ENCODE data around the gene PARVA. TPM values are rescaled to one million over a fixed set of nuclear protein-coding genes. Genes with fewer than 3 reads are reported as not detected.

PARVA gene
- total RNA-seq, 1 donor from 2014 or later = 55.9 TPM

DNA sequence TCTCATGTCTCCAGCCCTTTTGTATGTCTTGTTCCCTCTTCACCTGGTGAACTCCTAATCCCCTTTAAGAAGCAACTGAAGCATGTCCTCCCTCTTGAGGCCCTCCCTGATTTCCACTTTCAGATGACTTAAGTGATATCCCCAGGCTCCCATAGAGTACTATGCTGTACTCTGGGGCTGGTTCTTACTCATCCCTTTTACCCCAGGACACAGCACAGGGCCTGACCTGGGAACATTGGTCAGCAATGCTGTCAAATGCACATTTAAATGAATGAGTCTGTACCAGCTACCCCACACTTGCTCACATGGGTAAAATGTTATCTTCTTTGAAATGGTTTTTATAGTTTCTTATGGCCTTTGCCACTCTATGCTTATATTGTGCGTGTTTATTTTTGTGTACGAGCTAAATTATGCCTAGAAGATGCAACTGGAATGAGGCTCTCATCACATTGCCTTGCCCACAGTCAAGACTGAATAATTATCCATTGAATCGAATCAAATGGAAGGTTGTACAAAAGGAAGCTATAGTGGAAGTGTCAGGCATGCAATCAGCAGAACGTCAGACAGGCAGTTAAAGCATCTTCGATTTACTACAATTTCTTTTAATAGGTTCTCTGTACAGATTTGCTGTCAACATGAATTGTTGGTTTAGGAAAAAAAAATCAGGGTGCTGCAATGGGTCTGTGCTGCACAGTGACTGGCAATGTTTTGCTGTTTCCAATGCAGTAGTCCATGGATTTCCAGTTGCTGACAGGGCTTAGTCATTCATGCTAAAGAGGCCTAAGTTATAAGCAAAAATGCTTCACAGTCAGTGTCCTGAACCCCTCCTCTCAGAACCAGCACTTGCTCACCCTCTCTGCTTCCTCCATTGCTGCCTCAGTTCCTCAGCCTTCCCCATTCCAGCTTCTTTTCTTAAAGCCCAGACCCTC lies 79.5 kb downstream of the PARVA start:
- no peak for DNase-seq (ENCODE audit: low spot score)

DNA sequence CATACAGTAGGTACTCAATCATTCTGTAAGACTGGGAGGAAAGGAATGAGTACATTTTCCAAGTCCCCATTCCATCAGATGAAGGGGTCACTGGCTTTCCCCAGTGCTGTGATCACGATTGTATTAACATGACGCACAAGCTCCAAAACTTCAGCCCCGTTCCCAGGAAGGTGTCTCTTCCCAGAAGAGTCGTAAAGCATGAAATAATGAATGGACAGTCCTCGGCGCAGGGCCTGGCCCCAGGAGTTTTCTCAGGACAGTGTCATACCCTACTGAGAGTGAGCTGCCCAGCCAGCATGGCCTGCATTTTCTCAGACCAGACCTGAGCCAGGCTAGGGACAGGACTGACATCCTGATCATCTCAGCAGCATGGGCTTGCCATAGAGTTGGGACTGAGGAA lies 80.7 kb downstream of the PARVA start:
- no peak for DNase-seq (ENCODE audit: low spot score)

DNA sequence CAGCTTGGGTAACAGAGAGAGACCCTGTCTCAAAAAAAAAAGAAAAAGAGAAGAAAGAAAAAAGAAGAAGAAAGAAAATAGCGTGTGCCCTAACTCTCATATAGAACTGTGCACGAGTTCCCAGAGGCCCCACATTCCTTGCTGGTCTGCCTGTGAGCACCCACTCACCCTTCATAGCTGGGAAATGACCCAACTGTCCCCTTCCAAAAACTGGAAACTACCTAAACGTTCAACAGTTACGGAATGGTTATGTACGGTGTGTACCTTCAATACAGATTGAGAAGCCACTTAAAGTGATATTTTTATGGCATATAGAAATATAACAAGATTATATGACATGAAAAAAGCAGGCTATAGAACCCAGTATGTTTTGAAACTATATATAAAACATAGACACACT lies 82.0 kb downstream of the PARVA start:
- no peak for DNase-seq (ENCODE audit: low spot score)

DNA sequence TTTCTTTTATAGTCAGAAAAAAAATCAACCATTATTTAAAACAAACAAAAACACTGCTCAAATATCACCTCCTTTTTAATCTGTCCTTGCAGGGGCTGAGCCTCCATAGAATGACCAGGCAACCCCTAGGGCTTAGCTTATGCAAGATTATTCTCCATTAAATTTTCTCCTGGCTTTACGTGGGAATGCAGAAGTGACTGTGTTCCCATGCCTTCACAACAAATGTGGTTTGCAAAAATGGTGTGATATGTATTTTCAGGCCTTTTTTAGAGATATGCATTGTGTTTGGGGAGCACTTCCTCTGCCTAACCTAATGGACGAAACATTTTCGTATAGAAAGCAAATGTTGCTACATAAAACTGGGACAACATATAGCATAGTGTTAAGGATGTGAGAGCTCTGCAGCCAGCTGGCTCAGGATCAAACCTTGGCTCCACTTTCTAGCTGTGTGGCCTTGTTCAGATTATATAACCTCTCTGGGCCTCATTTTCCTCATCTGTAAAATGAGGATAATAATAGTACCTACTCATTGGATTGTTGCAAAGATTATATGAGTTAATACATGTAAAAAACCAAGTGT lies 82.6 kb downstream of the PARVA start:
- peak; percentile 23 for DNase-seq (ENCODE audit: low spot score)

DNA sequence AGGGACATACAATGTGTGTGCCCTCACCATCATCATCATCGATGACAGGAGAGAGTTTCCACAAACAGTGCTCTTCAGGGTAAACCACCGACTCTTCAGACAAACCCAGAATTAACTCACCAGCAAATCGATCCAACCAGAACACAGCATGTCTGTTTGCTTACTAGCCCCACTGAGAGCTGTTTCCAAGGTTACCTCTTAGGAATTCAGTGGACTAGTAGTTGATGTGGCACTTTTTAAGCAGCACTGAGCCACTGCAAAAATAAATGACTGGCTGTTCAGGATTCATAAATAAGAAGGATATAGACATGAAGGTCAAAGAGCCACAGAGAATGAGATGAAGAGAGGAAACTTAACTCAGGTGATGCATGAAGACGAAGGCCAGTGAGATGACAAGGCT lies 83.1 kb downstream of the PARVA start:
- DNase-seq (ENCODE audit: low spot score) = no peak

DNA sequence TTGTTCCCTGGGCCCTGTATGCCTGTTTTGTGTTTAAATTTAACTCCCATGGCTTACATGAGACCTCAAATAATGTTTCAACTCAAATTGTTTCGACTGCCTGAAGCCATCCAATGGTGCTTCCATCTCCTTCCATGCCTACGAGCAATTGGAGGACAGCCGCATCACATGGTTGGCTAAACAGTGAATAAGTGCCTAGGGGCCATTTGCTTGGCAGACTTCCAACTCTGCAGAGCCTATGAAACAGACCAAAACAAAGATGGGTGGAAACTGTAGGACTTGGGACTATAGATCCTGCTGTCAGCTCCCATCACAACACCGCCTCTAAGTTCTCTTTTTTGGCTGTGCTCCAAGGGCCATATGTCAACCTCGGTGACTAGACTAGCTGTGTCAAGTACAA lies 84.1 kb downstream of the PARVA start:
- DNase-seq (ENCODE audit: low spot score) = no peak

DNA sequence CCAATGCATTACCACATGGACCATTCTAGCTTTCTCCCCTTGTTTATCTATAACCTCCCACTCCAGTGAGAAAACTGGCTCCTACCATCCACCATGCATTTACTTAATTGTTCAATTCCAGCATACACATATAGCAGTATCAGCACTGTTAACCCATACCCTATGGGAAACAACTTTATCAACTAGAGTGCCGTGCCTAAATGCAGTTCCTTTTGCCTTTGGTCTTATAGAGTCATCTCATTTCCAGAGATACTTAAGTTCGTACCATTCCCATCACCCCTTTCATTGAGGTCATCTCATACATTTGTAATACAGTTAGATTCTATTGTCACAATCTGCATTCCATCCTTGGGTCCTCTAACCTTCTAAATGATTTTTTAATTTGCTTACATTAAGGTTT lies 86.9 kb downstream of the PARVA start:
- no peak for DNase-seq (ENCODE audit: low spot score)

DNA sequence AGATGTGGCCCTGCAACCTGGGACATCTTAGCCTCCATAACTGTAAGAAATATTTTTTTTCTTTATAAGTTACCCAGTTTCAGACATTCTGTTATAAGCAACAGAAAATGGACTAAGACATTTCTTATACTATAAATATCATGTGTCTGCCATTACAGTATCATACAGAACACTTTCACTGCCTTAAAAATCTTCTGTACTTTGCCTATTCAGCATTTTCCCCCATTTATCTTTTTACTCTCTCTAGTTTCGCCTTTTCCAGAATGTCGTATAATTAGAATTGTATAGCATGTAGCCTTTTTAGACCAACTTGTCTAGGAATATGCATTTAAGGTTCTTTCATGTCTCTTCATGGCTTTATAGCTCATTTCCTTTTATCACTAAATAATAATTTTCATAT lies 88.0 kb downstream of the PARVA start:
- DNase-seq (ENCODE audit: low spot score) = no peak

DNA sequence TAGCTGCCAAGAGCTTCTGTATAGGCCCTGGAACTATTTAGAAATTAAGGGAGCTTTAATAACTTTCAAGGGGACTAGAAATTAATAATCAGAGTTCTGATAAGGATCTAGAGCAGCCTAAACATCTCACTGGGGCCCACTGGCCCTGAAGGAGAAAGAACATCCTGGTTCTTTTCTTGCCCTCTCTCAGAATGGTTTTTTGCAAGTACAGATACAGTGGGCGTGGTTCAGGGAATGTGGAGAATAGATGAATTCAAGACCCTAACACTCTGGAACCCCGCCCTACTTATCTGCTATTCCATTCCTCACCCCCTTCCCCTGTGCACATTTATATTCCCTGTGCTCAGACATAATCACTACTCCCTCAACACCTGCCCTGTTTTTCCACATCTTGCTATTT lies 90.2 kb downstream of the PARVA start:
- no peak for DNase-seq (ENCODE audit: low spot score)

DNA sequence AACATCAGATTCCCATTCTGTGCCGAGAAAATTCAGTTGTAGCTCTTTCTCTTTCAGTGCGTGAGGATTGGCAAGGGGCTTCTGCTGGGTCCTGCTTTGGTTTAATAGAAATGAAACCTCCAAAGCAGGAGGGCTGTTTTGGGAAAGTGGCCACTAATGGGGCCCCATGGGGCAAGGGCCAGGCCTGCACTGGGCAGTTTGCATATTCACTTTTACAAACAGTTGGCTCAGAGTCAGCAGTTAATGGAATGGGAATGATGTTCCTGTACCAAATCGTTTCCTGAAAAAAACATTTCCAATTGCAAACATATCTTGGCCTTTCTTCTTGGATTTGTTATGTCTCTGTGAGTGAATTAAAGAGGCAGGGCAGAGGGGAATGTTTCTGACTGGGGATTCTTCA lies 92.1 kb downstream of the PARVA start:
- DNase-seq (ENCODE audit: low spot score) = no peak

DNA sequence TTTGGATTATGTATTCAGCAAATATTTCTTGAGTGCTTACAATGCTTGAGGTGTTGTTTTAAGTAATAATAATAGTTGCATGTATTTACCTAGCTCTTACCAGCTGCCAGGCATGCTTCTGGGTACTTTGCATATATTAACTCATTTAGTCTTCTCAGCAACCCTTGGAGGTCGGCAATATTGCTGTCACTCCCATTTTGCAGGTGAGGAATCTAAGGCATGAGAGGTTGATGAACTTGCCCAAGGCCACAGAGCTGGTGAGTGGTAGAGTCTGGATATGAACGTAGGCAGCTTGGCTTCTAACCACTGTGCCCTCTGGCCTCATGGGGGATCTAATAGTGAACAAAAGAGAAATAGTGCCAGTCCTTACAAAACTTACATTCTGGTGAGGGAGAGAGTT lies 92.9 kb downstream of the PARVA start:
- DNase-seq (ENCODE audit: low spot score) = no peak

DNA sequence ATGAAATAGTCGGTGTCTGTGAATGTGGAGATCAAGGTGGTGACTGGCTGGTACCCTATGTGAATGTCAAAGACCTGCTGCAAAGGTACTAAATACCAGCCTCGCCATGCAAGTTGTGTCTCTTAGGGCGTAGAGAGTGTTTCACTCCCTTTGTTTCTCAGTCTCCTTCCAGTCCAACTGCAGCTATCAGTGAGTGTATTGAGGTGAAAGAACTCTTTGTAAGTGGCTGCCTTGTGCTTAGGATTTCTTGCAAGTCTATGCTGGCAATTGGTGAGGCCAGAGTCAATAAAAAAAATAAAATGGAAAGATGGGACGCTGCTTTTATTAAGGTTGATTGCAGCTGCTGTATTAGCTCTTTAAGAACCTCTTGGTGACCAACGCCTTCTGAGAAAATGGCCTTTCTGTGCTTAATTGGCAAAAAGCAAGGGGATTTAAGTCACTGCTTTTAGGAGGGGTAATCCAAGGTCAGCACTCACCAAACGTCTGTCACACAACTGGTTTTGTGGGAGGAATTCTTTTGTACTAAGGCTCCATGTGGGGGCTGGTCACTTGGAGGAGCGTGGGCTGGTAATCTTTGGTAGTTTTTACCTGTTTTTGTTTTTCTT lies 95.1 kb downstream of the PARVA start:
- no peak for DNase-seq (ENCODE audit: low spot score)

DNA sequence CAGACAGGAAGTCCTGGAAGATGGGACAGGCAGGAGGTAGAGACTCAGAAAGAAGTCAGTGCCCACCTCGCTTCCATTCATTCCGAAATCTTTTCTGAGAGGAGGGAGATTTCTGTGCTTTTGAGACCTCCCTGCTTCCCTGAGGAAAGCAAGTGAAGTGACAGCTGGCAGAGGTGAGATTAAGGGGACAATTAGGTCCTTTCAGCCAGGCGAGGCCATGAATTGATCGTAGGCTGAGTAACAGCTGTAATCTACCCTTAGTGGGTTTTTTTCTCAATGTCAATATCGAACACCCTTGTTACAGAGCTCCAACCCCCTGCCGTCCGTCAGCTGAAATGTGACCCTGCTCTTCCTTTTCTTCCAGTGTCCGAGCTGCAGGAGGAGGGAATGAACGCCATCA lies 96.0 kb downstream of the PARVA start:
- no peak for DNase-seq (ENCODE audit: low spot score)

DNA sequence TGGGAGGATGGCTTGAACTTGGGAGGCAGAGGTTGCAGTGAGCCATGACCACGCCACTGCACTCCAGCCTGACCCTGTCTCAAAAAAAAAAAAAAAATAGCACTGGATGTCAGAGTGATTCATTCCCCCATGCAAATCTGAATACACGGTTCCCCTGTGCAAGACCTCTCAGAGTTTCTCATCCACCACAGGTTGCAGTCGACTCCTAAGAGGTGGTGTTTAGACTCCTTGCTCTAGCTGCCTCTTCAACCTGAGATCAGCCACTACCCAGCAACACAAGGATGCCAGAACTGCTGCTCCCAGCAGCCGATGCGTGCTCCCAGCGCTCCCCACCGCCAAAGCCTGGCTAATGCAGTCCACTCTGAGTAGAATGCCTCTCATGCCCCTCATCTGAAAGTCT lies 97.5 kb downstream of the PARVA start:
- DNase-seq (ENCODE audit: low spot score) = no peak

DNA sequence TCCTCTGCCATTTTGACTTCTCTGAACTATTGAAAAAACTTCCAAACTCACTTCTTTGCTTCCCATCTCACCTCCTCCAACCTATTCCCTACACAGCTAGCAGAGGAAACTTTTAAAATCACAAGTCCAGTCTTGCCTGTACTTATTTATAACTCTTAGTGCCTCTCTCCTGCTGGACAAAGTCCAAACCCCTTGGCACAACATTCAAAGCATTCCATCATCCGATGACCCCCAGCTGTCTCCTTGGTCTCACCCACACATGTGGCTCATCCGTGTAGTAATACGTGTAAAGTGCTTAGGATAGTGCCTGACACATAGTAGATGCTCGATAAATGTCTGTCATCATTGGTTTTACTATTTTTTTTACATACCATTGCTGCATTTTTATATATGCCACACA lies 101.4 kb downstream of the PARVA start:
- no peak for DNase-seq (ENCODE audit: low spot score)

DNA sequence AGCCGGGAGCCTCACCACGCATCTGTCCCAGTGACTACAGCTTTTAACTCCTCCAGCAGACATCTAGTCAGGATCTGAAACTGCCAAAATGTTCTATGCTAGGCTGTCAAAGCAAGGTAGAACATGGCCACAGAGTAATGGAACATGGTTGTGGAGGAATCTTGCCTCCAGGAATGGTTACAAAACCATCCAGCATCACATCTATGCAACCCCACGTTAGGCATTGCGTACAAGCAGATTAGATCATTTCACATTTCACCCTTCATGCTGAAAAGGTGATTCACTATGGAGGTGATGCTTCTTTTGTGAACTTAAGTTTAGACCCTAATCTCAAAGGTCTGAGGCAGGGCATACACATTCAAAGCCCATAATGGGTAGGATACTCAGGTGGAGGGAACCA lies 103.0 kb downstream of the PARVA start:
- no peak for DNase-seq (ENCODE audit: low spot score)

DNA sequence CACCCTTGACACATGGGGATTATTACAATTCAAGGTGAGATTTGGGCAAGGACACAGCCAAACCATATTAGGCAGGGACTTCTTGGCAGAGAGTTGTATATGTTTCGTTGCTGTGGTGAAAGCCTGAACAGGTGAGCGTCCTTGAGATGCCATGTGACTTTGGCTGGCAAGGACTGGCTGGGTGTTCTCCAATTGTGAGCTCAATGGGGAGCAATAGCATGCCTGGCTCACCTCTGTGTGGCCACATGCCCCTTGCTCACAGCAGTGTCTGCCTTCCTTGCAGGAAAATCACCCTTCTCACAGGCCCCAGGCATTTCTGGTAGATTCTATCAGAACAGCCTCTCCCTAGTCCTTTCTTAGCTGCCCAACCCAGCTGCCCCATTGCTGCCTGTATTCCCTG lies 105.5 kb downstream of the PARVA start:
- no peak for DNase-seq (ENCODE audit: low spot score)

DNA sequence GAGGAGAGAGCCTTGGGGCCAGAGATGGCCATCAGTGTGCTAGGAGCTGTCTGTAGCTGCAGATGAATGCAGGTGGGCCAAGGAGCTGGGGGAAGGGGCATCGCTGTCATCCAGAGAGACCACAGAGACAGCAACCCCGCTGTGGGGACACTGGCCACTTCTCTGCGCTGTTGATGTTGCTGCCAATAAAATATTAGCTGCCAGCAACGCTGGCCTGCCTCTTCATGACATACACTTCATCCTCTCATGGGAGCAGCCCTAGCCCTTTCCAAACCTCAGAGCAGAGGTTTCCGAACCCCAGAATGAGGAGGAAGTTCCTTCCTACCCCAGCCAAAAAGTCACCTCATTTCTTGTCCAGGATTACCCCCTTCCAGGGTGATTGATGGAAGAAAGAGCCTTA lies 106.2 kb downstream of the PARVA start:
- no peak for DNase-seq (ENCODE audit: low spot score)

DNA sequence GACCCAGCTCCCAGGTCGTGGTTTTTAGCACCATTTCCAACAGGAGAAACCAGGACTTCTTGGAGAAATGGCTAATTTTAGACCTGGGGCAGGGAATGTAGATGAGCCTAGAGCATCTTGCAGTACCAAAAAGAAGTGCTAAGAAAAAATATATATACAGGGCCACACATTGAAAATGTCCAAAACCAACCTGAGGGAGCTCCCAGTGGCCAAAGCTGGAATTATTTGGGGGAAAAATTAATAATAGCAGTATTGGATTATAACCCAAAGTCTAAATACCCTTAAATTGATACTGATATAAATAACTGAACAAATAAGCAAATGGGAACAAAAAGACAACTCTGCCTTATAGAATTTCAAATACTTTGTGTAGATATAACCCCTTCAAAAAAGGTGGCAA lies 108.0 kb downstream of the PARVA start:
- DNase-seq (ENCODE audit: low spot score) = no peak

DNA sequence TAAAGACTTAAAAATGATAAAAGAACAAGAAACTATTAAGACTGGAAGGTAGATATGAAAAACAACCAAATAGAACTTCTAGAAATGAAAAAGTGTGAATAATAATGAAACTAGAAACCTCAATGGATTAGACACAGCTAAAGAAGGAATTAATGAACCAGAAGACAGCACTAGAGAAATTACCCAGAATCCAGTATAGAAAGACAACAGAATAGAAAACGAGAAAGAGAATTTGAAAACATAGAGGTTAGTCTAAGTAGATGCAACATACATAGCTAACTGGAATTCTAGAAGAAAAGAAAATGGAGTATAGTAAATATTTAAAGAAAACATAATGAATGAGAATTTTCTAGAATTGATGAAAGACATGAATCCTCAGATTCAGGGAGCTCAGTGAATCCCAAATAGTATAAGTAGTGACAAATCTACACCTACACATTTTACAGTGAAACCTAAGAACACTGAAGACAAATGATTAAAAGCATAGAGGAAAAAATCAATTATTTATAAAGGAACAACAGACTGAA lies 111.9 kb downstream of the PARVA start:
- no peak for DNase-seq (ENCODE audit: low spot score)

DNA sequence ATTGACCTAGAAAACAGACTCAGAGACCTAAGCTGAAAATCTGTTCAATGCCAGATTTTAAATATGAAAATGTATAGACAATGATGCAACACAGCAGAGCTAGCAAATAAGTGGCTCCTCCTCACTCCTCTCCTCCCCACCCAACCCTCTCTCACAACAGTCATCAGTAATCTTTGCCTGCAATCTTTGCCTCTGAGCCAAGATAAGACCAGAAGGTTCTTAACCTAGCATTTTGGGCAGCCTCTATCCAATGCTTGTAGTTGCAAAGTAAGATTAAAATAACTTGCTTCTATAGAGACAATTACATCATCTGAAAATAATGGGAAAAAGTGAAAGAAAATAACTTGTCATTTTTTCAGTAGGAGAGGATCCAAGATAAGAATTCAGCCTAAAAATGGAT lies 117.3 kb downstream of the PARVA start:
- peak; percentile 44 for DNase-seq (ENCODE audit: low spot score)

DNA sequence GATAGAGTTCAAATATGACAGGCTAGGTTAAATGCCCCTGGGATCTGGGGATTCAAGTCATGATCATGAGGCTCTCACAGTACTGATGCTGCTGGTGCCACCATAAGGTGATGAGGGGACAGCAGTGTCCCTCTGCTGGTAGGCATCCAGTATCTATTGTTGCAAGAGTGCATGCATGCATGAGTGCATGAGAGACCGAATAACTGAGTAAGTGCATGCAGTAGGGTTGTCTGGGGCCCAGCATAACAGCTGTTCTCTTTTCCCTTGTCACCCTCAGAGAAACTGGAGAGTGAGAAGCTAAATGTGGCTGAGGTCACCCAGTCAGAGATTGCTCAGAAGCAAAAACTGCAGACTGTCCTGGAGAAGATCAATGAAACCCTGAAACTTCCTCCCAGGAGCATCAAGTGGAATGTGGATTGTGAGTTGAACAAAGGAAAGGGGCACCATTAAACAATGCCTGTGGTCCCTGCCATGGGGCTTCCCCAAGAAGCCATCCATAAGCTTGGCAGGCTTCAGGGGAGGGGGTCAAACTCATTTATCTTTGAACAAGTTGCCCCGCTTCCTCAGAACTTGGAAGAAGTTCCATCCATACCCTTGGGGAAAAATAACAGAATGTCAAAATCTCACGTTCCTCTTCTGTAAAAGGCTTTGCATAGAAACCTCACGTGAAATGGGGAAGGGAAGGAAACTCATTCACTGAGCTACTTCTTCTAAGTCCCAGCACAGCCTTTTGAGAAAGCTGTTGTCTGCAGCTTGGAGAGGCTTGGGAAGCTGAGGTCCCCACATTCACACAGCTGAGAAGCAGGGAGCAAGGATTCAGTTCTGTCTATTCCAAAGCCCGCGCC lies 119.0 kb downstream of the PARVA start:
- no peak for DNase-seq (ENCODE audit: low spot score)

Data from umbilical cord (tissue), 2 donors.